ENCODE data around the gene IRF1.

- no peak for TF ChIP-seq CTCF (conservative IDR thresholded peaks at IDR 0.05; ENCODE audit: low read depth, low read length)
- no peak for TF ChIP-seq EZH2 (IDR thresholded peaks at IDR 0.05; ENCODE audit: borderline replicate concordance, low read depth, low read length, poor library complexity, severe bottlenecking)
Observed at GRCh38 chr5:132434416-132435286, 55.9 kb downstream of the IRF1 start.

Data from A673 (cell line).